NCI-H345 treated with DMSO at 0.1 percent for 48 hours (cell line): ENCODE measurements around the gene CTBP1.
"Not testable (repeated sequence)": the region's sequence is repeated elsewhere in the genome, so short reads cannot be mapped to it uniquely, and the experiment has no call there.

Experiments
- DNase-seq: peaks from one replicate; lab custom pipeline; 2025; ENCODE audit not compliant: unreplicated experiment; lab: John Stamatoyannopoulos, UW

Gene CTBP1

GRCh38 chr4:1239141-1239949 lies 9.6 kb downstream of the CTBP1 start:
- no peak for DNase-seq

- no peak for DNase-seq
Observed at GRCh38 chr4:1238676-1239000, 10.3 kb downstream of the CTBP1 start.

DNA sequence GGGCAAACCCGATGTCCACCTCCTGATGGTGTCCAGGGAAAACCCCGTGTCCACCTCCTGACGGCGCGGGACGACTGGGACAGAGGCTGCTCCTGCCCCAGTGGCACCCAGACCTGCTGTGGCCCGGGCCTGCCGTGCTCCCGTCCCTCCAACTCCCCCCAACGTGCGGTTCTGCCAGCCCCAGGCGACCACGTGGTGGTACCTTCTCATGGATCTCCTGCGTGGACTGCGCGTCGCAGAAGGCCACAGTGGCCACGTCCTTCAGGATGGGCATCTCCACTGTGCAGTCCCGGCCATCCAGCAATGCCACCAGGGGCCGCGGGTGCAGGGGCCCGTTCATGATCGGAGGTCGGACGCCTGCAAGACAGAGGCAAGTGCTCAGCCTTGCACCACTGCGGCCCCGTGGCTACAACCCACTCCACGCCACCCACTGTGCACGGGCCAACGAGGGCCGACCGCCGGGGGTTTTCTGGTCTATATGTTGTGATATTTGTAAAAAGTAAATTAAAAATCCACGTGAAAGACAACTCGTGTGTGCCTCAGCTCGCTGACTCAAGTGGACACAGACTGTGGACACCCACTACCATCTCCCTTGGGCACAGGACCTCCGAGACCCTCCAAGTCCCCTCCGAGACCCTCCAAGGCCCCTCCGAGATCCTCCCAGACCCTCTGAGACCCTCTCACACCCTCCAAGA lies 10.8 kb downstream of the CTBP1 start:
- DNase-seq: no peak

DNA sequence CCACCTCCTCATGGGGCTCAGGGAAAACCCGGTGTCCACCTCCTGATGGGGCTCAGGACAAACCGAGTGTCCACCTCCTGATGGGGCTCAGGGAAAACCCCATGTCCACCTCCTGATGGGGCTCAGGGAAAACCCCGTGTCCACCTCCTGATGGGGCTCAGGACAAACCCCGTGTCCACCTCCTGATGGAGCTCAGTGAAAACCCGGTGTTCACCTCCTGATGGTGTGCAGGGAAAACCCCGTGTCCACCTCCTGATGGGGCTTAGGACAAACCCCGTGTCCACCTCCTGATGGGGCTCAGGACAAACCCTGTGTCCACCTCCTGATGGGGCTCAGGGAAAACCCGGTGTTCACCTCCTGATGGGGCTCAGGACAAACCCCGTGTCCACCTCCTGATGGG lies 11.7 kb downstream of the CTBP1 start:
- not testable (repeated sequence) for DNase-seq

GRCh38 chr4:1236836-1237235 lies 12.1 kb downstream of the CTBP1 start:
- DNase-seq: not testable (repeated sequence)

GRCh38 chr4:1236103-1236641 lies 12.8 kb downstream of the CTBP1 start:
- DNase-seq: no peak

DNA sequence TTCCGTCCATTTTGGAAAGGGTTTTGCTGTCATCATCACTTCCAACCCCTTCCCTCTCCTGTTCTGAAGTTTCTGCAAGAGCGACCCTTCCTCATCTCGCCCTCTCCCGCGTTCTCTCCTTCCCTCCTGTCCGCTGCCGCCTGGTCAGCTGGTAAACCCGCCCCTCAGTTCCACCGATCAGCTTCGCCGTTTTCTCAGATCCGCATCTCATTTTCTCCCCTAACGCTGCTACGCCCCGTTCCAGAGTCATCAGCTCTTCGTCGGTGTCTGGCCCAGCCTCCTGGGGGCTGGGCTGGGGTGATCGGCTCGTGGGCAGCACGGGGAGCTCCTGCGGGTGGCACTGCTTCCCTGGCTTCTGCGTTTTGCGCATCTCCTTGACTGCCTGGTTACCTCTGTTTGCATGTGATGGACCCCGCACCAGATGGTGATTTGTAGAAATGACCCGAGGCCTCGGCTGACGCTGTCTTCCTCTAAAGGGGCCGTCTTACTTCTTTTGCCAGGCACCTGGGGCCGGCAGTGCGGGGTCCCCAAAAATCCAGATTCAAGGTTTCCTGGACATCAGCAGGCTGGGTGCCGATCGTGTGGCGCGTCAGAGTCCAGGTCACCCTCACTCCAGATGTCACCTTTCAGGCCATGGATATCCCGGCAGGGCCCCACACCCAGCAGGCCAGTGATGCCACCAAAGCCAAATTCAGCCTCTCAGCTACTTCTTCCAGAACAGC lies 13.4 kb downstream of the CTBP1 start:
- DNase-seq: no peak

GRCh38 chr4:1234811-1235292 lies 14.1 kb downstream of the CTBP1 start:
- no peak for DNase-seq

GRCh38 chr4:1234309-1234695 lies 14.6 kb downstream of the CTBP1 start:
- no peak for DNase-seq

DNA sequence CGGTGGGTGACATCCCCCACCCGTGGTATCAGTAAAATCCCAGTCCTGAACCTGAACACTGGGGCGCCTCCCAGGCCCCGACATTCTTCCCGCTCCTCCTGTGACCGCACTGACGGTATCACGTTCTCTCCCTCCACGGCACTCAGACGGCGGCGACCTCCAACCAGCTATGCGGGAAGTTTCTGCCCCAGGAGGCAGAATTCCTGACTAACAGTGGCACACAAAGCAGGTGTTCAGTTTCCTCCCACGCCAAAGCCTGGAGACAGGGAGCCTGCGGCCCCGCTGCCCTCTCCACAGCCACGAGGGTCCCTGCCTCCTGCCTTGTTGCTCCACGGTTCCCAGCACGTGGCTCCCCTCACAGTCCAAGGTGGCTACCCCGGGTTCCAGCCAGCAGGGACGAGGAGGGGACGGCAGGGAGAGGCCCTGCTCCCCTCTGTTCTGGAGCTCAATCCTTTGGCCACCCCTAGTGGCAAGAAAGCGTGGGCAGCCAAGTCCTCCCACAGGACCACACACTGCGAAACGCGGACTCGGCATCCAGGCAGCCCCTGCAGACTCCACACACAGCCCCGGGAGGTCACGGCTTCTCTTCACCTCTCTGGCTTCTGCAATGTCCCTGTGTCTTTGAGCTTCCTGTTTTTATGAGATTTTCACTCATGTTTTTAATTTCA lies 15.2 kb downstream of the CTBP1 start:
- DNase-seq: no peak

DNA sequence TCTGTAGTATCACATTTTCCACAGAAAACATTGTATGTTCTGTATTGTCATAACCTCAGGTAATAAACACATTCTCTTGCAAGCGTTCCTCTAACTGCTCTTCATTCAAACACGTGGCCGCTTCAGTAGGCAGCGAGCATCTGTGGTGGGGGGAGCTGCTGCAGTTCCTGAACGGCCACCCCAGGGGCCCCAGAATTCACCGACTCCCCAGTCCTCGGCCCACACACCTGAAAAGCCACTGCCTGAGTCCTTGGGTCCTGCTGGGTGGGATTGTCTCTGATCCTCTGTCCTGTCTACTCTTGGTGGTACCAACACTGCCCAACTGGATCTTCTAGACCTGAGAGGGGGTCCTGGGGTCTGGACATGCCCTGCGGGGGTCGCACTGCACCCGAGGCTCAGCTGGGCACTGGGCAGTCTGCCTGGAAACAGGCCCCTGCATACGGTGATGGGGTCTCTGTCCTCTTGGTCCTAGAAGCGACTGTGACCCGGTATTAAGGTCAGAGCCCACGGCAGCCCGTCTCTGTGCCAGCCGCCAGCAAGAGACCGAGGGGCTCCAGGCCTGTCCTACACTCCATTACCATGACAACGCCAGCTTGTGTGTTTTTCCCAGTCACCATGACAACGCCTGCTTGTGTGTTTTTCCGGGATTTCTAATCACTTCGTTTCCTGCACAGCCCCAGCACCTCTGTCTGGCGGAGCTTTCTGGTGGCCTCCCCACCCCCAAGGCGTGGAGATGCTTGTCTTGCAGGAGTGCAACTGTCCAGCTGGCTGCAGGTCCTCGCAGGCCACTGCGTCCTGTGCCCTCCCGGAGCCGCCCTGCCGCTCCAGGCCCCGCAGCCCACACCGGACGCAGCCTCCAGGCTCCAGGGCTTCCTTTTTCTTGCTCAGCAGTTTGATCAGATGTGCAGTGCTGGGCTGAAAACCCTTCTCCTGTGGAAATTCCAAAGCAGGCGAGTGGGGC lies 16.0 kb downstream of the CTBP1 start:
- DNase-seq: no peak

DNA sequence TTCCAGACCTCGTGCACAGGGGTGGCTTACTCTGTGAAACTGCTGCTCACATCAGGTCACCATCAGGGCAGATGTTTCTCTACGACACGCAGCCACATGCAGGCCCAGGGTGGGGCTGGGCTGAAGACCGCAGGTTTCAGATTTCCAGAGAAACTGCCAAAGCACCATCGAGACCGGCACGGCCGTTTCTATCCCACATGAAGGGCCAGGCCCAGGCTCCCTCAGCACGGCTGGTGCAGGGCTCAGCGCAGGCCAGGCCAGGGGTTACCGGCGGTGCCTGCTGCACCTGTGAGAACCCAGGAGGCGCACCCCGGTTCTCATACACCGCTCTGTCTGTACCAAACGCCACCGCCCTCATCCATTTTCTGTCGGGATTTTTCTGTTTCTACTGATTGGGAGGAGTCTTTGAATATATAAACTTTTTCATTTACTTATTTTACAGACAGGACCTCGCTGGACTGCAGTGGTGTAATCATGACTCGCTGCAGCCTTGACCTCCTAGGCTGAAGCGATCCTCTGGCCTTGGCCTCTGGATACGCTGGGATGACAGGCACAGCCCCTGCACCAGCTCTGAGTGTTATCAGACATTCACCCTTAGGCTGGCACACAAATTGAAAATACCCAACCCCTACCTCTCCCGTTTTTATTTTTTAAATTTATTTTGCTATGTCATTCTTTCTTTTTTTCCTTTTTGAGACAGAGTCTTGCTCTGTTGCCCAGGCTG lies 17.1 kb downstream of the CTBP1 start:
- no peak for DNase-seq

- no peak for DNase-seq
Observed at GRCh38 chr4:1230971-1231636, 17.8 kb downstream of the CTBP1 start.

DNA sequence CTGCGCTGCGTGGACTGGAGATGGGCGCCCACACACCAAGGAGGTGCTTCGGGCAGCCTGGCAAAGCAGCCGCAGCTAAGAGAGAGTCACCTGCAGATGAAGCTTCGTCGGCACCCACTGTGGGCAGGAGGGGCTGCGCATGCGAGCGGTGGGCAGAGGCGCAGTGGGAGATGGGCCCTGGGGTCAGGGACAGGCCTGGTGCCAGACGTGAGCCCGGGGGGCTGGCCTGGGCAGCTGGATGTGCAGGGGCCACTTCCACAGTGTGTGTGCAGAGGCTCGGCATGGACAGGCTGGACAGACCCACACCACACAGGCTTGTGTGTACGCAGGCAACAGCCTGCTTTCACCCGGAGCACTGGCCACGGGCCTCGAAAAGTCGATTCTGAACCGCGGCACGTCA lies 18.6 kb downstream of the CTBP1 start:
- DNase-seq: no peak

DNA sequence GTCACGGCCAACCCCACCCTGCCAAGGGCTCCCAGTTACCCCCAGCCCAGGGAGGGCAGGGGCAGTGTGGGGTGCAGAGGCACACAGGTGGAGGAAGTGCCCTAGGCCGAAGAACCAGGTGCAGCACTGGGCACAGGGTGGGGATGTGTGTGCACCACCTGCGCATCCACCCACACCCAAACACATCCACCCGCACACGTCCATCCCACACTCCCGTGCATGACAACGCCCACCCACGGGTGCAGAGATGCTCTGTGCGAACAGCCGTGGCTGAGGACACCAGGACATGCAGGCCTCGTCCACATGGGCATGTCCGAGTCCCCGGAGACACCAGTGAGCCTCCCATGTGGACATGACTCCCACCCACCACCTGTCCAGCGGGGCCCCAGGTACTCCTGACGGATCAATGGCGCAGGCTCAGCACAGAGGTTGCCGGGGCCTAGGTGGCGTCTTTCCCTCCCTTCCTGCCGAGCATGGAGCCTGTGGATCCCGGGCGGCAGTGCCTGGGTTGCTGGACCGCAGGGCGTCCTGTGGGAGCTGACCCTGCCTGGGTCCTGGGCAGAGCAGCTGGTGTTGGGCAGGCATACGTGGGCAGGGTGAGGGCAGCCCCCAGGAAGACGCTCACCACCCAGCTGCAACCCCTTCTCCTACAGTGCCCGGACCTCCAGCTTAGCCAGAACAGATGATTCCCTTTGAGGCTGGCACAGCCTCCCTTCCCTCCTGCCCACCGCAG lies 19.6 kb downstream of the CTBP1 start:
- no peak for DNase-seq

GRCh38 chr4:1227816-1228215 lies 21.1 kb downstream of the CTBP1 start:
- no peak for DNase-seq

GRCh38 chr4:1226598-1226997 lies 22.3 kb downstream of the CTBP1 start:
- DNase-seq: no peak

DNA sequence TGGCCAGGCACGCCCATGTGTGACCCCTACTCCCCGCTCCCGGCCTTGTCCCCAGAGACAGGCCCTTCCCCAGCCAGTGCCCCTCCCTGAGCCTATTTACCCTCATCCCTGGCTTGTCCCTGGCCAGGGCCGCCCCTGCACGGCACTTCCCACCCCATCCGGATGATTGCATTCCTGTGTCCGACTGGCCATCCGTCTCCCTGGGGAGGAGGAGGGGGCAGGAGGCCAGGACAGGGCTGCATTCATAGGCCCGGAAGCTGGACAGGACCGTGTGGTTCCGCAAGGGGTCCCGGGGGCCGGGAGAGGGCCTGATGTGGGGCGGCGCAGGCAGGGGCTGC lies 22.8 kb downstream of the CTBP1 start:
- no peak for DNase-seq
